HG03565 (cell line): Measurements from ENCODE around the gene B4GALT6.

ENCODE experiments used
- ATAC-seq: cut with Tn5 transposase; IDR thresholded peaks from one replicate; pipeline ENCODE4 v1.9.1; 2021; ENCODE audit warnings: mild to moderate bottlenecking, moderate library complexity; ENCODE audit not compliant: unreplicated experiment

The B4GALT6 gene

DNA sequence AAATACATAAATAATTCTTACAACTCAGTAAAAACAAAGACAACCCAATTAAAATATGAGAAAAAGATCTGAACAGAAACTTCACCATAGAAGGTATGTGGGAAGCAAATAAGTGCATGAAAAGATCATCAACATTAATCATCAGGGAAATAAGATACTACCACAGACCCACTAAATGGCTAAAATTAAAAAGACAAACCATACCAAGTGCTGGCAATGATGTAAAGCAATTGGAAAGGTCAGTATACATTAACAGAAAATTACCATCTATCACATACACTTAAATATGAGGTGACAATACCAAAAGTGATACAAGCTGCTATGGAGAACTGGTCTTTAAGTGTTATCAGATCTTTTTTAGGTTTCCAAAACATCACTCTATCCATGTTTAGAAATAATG, 48.0 kb downstream of the B4GALT6 start:
- ATAC-seq = no peak

DNA sequence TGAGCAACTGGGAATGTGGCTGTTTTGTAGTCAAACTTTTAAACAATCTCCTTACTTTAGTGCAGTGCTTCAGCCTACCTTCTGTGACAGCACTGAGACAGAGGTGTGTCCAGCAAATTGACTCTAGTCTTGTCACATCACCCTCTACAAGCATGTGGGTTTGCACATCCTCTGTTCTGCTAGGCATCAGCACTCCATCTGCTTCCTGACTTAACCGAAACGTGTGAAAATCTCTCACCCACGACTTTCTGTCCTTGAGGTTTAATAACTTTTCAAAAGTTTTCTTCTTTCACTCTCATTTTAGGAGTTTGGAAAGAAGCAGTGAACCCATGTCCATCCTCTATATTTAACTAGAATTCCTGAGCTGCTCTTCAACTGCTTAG, 50.1 kb downstream of the B4GALT6 start:
- ATAC-seq = peak; percentile 99

- peak; percentile 3 for ATAC-seq
Observed at GRCh38 chr18:31633392-31634330, 50.7 kb downstream of the B4GALT6 start.

DNA sequence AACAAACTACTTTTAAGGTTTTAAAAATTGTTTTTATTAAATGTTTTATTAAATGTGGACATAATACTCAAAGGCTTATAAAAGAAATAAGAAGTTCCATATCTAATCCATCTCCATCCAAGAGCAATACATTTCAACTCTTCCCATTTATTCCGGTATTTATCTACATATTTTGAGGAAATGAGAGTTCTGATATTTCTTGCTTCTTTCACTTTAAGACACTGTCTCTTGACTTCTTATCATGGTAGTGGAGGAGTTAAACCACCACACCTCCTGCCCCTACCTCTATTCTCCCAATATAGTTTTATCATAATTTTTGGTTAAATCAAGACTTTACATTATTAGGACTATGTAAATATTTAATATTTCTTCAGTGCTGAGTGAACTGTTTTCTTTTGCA, 52.0 kb downstream of the B4GALT6 start:
- ATAC-seq = no peak

DNA sequence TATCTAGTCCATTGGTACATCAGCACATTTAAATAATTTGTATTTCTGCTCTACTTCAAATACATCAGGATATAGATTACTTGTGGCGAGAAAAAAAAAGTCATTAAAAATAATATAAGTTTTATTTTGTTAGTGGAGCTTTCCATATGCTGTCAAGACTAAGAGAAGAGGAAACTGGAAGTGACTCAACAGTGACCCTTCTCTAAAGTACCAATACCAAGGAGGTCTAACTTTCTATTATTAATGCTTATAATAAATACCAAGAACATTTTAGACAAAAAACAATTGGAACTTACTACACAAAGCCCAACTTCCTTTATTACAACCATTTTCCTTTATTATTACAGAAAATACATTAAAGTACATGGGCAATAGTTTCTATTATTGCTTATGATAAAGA, 52.9 kb downstream of the B4GALT6 start:
- no peak for ATAC-seq

- no peak for ATAC-seq
Observed at GRCh38 chr18:31630549-31630948, 53.8 kb downstream of the B4GALT6 start.

- ATAC-seq = no peak
Observed at GRCh38 chr18:31626409-31626808, 58.0 kb downstream of the B4GALT6 start.

GRCh38 chr18:31624892-31625640, 59.3 kb downstream of the B4GALT6 start:
- ATAC-seq = no peak

GRCh38 chr18:31619291-31619690, 65.1 kb downstream of the B4GALT6 start:
- no peak for ATAC-seq

DNA sequence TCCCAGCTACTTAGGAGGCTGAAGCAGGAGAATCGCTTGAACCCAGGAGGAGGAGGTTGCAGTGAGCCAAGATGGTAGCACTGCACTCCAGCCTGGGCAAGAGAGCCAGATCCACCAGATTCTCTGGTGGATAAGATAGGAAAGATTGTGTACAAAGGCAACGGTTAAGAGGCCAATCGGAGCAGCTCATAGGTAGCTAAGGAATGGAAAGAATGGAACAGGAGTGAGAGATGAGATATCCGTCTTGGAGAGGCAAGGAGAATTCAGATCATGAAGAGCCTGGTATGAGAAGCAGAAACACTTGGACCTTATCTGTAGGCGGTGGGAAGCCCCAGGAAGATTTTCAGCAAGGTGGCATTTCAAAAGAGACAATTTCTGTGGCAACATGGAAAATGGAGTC, 65.6 kb downstream of the B4GALT6 start:
- no peak for ATAC-seq

- no peak for ATAC-seq
Observed at GRCh38 chr18:31617031-31617717, 67.2 kb downstream of the B4GALT6 start.

GRCh38 chr18:31616586-31616985, 67.8 kb downstream of the B4GALT6 start:
- no peak for ATAC-seq

- no peak for ATAC-seq
Observed at GRCh38 chr18:31614044-31614443, 70.3 kb downstream of the B4GALT6 start.

GRCh38 chr18:31612124-31612523, 72.3 kb downstream of the B4GALT6 start:
- no peak for ATAC-seq

DNA sequence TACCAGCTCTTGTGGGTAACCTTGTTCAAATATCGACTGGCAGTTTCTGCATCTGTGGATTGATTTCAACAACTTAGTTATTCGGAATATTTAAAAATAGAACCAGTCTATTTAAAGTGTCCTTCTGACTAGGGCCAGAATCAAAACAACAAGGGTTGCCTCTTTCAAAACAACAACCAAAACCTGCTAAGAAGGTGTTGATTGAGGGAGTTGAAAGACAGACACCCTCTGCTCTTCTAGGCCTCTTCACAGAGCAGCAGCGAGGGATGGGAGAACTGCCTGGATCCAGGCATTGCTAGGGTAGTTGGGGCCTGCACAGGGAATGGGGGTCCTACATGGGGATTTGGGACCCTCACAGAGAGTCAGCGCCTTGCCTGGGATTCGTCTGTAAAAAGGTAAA, 72.9 kb downstream of the B4GALT6 start:
- no peak for ATAC-seq

DNA sequence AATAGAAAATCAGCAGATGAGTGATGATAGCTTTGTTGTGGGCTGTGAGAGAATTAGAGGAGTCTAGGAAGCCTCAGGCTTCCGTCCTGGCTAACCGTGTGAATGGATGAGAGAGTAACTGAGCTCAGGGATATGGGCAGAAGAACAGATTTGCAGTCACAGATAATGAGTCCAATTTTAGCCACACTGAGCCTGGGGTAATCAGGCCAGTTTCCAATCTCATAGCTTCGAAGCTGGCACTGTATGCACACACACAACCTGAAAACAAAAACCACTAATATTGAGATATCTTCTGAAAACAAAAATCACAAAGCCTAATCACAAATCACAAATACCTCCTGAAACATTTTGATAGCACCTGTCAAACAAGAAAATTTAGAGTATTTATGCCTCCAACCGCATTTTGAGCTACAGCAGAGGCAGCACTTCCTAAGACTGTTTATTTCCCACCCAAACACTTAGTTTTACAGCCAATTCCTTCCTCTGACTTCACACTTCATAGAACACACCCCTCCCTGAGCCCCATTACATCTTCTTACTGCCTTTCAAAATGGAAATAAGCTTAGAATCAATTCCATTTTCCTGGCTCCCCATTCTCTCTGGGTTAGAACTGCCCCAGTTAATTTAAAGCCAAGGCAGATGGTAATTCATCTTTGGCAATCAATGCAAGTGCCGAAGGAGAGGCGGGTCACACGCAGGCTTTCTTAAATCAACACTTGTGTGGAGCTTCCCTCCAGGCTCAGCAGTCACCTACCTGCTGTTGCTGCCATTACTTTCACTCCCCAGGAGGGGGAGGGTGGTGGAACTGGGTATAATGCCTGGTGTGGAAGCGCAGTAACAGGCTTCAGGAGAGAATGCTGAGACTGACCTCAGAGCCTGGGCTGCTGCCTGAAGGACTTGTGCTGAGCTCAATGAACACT, 73.8 kb downstream of the B4GALT6 start:
- ATAC-seq = no peak

DNA sequence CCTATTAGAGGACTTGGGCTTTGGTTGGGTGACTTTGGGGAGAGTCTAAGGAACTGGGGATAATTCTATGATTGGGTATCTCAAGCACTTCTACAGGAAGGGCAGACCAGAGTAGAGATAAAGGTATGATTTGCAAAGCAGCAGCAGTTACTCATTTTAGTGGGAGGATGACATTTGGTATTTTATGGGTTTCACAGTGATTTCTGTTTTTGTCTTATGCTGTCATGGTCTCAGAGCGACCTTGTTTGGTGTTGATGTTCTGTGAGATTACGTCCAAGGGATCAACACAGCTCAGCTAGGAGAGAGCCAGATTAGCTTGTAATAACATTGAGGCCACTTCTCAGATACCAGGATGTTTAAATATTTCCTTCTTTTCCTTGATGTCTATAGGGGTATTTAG, 74.5 kb downstream of the B4GALT6 start:
- ATAC-seq = no peak

GRCh38 chr18:31607384-31607783, 77.0 kb downstream of the B4GALT6 start:
- no peak for ATAC-seq

DNA sequence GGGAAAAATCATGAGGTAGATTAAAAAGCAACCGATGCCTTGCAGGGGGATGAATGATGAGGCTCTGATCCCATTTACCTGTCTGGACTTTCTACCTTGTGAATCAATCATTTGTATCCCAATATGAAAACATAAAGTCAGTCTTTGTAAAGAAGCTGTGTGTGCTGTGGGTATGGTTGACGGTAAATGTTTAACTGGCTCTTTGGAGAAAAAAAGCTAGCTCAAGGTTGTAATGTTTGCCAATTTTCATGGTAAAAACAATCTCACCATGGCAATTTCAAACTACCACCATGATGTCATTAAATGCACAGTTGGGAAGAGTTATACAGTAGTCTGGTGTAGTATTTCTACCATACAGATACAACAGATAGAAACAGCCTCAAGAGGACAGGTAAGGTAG, 78.1 kb downstream of the B4GALT6 start:
- no peak for ATAC-seq

DNA sequence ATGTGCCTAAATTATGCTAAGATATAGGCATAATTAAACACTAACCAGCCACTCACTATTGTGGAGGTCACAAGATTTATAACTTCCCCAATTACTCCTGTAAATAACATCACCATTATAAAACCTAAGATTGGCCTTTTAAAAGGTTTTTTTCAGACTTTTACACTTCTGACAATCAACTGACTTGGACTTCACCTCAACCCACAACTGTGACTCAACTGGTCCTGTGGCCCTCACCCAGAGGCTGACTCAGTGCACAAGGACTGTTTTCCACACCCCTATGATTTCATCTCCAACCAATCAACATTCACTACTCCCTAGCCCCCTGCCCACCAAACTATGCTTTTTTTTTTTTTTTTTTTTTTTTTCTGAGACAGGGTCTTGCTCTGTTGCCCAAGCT, 81.1 kb downstream of the B4GALT6 start:
- no peak for ATAC-seq
